ENCODE data around the gene TBC1D9B.

TBC1D9B gene

GRCh38 chr5:179816796-179817469 is 90.8 kb downstream of the TBC1D9B start:
- in situ Hi-C loops (cut with MboI; ENCODE audit: low pct_unique_long_range_greater_than_20kb, low sequenced_read_pairs) = no loop called here
- no peak for DNase-seq

GRCh38 chr5:179816401-179816795 is 91.3 kb downstream of the TBC1D9B start:
- DNase-seq = no peak
- in situ Hi-C loops (cut with MboI; ENCODE audit: low pct_unique_long_range_greater_than_20kb, low sequenced_read_pairs) = no loop called here

GRCh38 chr5:179815491-179816249 is 92.0 kb downstream of the TBC1D9B start:
- in situ Hi-C loops (cut with MboI; ENCODE audit: low pct_unique_long_range_greater_than_20kb, low sequenced_read_pairs) = no loop called here
- no peak for DNase-seq

- in situ Hi-C loops (cut with MboI; ENCODE audit: low pct_unique_long_range_greater_than_20kb, low sequenced_read_pairs) = no loop called here
- no peak for DNase-seq
Measured at GRCh38 chr5:179814090-179814489, 93.6 kb downstream of the TBC1D9B start.

GRCh38 chr5:179812997-179813607 is 94.6 kb downstream of the TBC1D9B start:
- in situ Hi-C loops (cut with MboI; ENCODE audit: low pct_unique_long_range_greater_than_20kb, low sequenced_read_pairs) = no loop called here
- DNase-seq = no peak

- no peak for DNase-seq
- in situ Hi-C loops (cut with MboI; ENCODE audit: low pct_unique_long_range_greater_than_20kb, low sequenced_read_pairs) = no loop called here
Measured at GRCh38 chr5:179812135-179812825, 95.4 kb downstream of the TBC1D9B start.
